Fibroblast of the aortic adventitia (primary cell): ENCODE data around the gene ANKRD30A. TPM values are rescaled to one million over a fixed set of nuclear protein-coding genes. Genes with fewer than 3 reads are reported as not detected.
"Not testable (repeated sequence)": the region's sequence is repeated elsewhere in the genome, so short reads cannot be mapped to it uniquely, and the experiment has no call there.

Source experiments
- DNase-seq: peaks from one replicate; pipeline ENCODE4 v3.0.0-alpha.2; 2010; ENCODE audit warnings: low read depth
- H3K4me3 ChIP-seq: 2 replicates; pipeline ENCODE4 v1.5.1; 2011; ENCODE audit warnings: low read depth, mild to moderate bottlenecking, control low read depth, low read length, moderate library complexity
- CTCF ChIP-seq: IDR thresholded peaks from 2 replicates; pipeline ENCODE4 v1.5.1; 2011; ENCODE audit warnings: mild to moderate bottlenecking, low read length, control low read depth, inconsistent platforms; ENCODE audit not compliant: insufficient read depth
- total RNA-seq: library from RNA; depleted of rRNA; stranded (reverse); fragments of >200 nt; gene quantifications from 2 replicates; pipeline ENCODE4 v1.2.3, GENCODE V29; 2012; ENCODE audit warnings: low replicate concordance

ANKRD30A gene
- total RNA-seq, 1 donor = not detected

DNA sequence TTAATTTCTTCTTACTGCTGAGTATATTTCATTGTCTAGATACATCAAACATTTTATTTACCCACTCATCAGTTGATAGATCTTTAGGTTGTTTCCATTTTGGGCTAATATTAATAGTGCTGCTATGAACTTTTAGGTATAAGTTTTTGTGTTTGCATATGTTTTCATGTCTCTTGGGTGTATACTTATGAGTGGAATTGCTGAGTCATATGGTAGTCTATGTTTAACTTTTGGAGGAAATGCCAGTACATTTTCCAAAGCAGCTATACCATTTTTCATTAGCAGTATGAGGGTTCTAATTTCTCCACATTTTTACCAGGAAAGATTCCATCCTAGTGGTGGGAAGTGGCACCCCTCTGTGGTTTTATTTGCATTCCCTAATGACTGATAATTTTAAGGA lies 101.1 kb downstream of the ANKRD30A start:
- no peak for TF ChIP-seq CTCF
- no peak overlapping the region for H3K4me3 ChIP-seq
- DNase-seq = no peak

DNA sequence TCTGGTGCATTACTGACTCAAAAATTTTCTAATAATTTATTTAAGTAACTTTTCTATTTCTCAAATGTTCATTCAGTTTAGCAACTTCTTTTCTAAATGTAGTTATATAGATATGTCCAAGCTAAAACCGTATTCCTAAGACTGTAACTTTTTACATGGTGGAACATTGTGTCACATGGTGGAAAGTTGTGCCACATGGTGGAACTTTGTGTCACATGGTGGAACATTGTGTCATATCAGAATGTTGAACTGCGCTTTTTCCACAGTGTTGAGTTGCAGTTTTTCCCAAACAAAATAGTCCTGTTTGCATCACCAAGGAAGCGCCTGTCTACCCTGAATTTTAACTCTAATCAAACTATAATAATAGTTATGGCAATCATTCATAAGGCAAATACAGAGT lies 109.3 kb downstream of the ANKRD30A start:
- no peak for TF ChIP-seq CTCF
- no peak overlapping the region for H3K4me3 ChIP-seq
- DNase-seq = no peak

DNA sequence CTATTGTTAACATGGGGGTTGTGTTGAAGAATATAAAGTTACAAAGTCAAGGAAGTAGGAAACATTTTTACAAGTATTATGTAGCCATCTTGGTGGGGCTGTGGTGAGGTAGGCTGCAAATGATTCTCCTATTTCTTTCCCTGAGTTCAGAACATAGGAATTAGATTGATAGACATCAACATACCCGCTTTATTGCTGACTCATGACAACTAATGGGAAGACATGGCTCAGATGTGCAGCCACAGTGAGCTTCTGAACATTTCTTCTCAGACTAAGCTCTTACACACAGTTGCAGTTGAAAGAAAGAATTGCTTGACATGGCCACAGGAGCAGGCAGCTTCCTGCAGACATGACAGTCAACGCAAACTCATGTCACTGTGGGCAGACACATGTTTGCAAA lies 110.7 kb downstream of the ANKRD30A start:
- H3K4me3 ChIP-seq = no peak overlapping the region
- TF ChIP-seq CTCF = no peak
- no peak for DNase-seq

DNA sequence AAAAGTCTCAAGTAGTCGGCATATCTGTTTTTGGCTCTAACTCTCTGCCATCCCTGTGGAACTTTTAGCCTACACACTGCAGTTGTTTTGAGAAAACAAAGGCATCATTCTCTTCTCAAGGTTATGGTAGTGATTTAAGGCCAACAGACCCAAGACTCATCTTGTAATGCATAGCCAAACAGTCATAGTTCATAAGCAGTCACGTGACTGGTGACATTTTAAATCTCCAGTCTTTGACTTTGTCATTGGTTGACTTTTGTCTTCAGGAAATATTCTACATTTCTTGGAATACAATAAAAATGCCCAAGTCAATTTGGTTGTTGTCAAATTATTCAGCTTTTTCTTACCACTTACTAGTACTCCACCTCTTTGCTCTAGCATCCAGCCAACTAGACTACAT lies 114.8 kb downstream of the ANKRD30A start:
- no peak for DNase-seq
- no peak overlapping the region for H3K4me3 ChIP-seq
- TF ChIP-seq CTCF = no peak

GRCh38 chr10:37246637-37247036 lies 121.2 kb downstream of the ANKRD30A start:
- no peak for DNase-seq
- H3K4me3 ChIP-seq = no peak overlapping the region
- TF ChIP-seq CTCF = no peak

DNA sequence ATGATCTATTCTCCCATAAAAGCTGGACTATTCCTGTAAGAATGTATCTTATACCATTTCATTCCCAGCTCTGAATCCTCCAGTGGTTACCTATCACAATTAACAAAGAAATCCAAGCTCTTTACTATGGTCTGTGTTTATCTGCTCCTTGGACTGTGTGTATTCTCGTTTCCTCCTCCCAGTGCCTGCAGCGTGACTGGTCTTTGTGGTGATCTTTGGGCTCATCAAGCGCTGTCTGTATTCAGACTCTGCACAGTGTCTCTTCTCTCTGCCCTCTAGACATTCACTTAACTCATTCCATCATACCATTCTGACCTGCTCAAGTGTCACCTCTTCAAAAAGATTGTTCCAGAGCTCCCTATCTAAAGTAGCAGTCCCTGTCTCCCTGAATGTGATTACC lies 130.4 kb downstream of the ANKRD30A start:
- not testable (repeated sequence) for DNase-seq, H3K4me3 ChIP-seq

DNA sequence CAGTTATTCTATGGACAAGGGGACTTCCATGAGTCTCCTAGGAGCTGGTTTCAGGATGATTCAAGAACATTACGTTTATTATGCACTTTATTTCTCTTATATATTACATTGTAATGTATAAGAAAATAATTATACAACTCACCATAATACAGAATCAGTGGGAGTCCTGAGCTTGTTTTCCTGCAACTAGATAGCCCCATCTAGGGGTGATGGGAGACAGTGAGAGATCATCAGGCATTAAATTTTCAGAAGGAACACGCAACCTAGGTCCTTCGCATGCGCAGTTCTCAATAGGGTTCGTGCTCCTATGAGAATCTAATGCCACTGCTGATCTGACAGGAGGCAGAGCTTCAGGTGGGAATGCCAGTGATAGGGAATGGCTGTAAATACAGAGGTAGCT lies 137.9 kb downstream of the ANKRD30A start:
- no peak overlapping the region for H3K4me3 ChIP-seq
- TF ChIP-seq CTCF = no peak
- DNase-seq = no peak
